Upper lobe of left lung (tissue), 4 donors: ENCODE measurements around the gene ZNF414.

Source experiments
- POLR2A ChIP-seq, 4 donors: fragments of 450-650 bp; IDR thresholded peaks; one replicate each; pipeline ENCODE4 v1.5.1; 2016 to 2017; ENCODE audit warnings: antibody characterized with exemption in 4 of 4, mild to moderate bottlenecking in 2 of 4
- TF ChIP-seq, protein P1 (sequence below), 6 experiments: fragments of 450-650 bp in 4 of 6; fragments of 200-600 bp in 2 of 6; sonication (generic) in 2 of 6; IDR thresholded peaks; one replicate each; pipeline ENCODE4 v1.5.1; 2016 to 2019; ENCODE audit warnings: antibody characterized with exemption in 6 of 6

DNA sequence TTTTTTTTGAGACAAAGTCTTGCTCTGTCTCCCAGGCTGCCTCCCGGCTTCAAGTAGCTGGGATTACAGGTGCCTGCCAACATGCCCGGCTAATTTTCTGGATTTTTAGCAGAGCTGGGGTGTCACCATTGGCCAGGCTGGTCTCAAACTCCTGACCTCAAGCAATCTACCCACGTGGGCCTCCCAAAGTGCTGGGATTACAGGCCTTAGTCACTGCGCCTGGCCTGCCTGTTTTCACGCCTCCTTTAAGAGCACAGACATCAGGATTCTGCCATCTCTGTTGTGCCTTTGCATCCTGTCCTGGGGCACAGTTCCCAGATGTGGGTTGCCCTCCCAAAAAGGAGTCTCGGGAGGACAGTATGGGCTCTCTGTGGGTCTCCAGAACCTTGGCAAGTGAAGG, 9.0 kb downstream of the ZNF414 start:
- TF ChIP-seq POLR2A (IDR thresholded peaks at IDR 0.05): no peak
- TF ChIP-seq, protein P1, sequence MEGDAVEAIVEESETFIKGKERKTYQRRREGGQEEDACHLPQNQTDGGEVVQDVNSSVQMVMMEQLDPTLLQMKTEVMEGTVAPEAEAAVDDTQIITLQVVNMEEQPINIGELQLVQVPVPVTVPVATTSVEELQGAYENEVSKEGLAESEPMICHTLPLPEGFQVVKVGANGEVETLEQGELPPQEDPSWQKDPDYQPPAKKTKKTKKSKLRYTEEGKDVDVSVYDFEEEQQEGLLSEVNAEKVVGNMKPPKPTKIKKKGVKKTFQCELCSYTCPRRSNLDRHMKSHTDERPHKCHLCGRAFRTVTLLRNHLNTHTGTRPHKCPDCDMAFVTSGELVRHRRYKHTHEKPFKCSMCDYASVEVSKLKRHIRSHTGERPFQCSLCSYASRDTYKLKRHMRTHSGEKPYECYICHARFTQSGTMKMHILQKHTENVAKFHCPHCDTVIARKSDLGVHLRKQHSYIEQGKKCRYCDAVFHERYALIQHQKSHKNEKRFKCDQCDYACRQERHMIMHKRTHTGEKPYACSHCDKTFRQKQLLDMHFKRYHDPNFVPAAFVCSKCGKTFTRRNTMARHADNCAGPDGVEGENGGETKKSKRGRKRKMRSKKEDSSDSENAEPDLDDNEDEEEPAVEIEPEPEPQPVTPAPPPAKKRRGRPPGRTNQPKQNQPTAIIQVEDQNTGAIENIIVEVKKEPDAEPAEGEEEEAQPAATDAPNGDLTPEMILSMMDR (IDR thresholded peaks at IDR 0.05): no peak
